ENCODE results near the gene PET100.

PET100 gene

GRCh38 chr19:7633698-7634097 is 4.1 kb downstream of the PET100 start, which contains the start of gene PCP2:
Gene PCP2 (minus strand): TSS chr19:7633719. CDS start chr19:7633457, 262 bp downstream.
- DNase-seq (ENCODE audit: low spot score), result peak; percentile 38

- DNase-seq (ENCODE audit: low spot score), result no peak
These were observed 6.1 kb downstream of the PET100 start for GRCh38 chr19:7635670-7636069.

- no peak for DNase-seq (ENCODE audit: low spot score)
These were observed 6.7 kb downstream of the PET100 start for GRCh38 chr19:7636317-7636690.

GRCh38 chr19:7636691-7637373 is 7.2 kb downstream of the PET100 start, which contains the start of gene STXBP2:
Gene STXBP2 (plus strand): TSS chr19:7637110. CDS start chr19:7637150, 40 bp downstream.
- DNase-seq (ENCODE audit: low spot score), result peak; percentile 89

- DNase-seq (ENCODE audit: low spot score), result no peak
These were observed 8.0 kb downstream of the PET100 start for GRCh38 chr19:7637374-7638256.

- no peak for DNase-seq (ENCODE audit: low spot score)
These were observed 9.3 kb downstream of the PET100 start for GRCh38 chr19:7638802-7639465.

- DNase-seq (ENCODE audit: low spot score), result no peak
These were observed 10.3 kb downstream of the PET100 start for GRCh38 chr19:7639863-7640348.

GRCh38 chr19:7640803-7641202 is 11.2 kb downstream of the PET100 start:
- no peak for DNase-seq (ENCODE audit: low spot score)

- peak; percentile 55 for DNase-seq (ENCODE audit: low spot score)
These were observed 12.0 kb downstream of the PET100 start for GRCh38 chr19:7641290-7642276.

GRCh38 chr19:7642295-7643030 is 12.9 kb downstream of the PET100 start:
- no peak for DNase-seq (ENCODE audit: low spot score)

GRCh38 chr19:7643031-7643415 is 13.4 kb downstream of the PET100 start:
- peak; percentile 44 for DNase-seq (ENCODE audit: low spot score)

- peak; percentile 86 for DNase-seq (ENCODE audit: low spot score)
These were observed 14.3 kb downstream of the PET100 start for GRCh38 chr19:7643629-7644549.

- no peak for DNase-seq (ENCODE audit: low spot score)
These were observed 14.9 kb downstream of the PET100 start for GRCh38 chr19:7644550-7644877.

- DNase-seq (ENCODE audit: low spot score), result no peak
These were observed 15.6 kb downstream of the PET100 start for GRCh38 chr19:7645163-7645562.

- DNase-seq (ENCODE audit: low spot score), result no peak
These were observed 16.2 kb downstream of the PET100 start for GRCh38 chr19:7645656-7646425.

- DNase-seq (ENCODE audit: low spot score), result no peak
These were observed 16.8 kb downstream of the PET100 start for GRCh38 chr19:7646426-7646700.

GRCh38 chr19:7647156-7647555 is 17.6 kb downstream of the PET100 start:
- DNase-seq (ENCODE audit: low spot score), result no peak

GRCh38 chr19:7648265-7649014 is 18.8 kb downstream of the PET100 start:
- DNase-seq (ENCODE audit: low spot score), result no peak
